ENCODE measurements around the gene TMEM97. TPM values are rescaled to one million over a fixed set of nuclear protein-coding genes. Genes with fewer than 3 reads are reported as not detected.
A peak's percentile ranks its signal among the peaks of the same experiment; 100 is the strongest.
"Not testable (repeated sequence)": the region's sequence is repeated elsewhere in the genome, so short reads cannot be mapped to it uniquely, and the experiment has no call there.

TMEM97 gene
- total RNA-seq, 3 donors from 2014 or later = 41.3 to 55.1 (median 44.8) TPM

DNA sequence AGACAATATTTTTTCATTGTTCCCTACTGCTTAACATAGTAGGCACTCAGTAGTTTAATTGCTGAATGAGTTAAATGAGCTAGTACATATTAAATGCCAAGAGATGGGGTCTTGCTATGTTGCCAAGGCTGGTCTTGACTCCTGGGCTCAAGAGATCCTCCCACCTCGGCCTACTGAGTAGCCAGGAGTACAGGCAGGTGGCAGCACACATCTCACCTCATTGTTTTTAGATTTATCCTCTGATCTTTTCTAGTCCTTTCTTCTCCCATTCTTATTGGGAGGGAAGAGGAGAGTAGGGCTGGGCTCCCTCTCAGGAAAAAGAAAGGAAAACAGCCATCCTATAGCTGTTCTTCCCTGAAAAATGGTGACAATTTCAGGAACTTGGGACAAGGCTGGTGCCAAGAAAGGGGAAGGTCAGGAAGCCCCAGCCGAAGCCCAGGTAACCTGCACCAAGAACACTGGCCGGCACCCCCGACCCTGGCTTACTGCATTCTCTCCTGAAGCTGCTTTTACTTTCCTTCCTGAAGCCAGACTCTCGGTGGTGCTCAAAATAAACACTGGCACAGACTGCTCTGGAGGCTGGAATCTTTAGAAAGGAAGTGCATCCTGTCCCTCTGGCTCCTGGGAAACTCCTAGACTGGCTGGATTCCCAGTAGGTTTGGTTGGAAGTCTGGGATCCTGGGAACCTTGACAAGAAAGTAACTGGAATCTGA lies 19.2 kb downstream of the TMEM97 start:
- peaks cover 14% of the 10 kb centered on the region for H3K36me3 Mint-ChIP-seq (ENCODE audit: insufficient read depth)
- ATAC-seq (no peak), DNase-seq (no peak)
- no peaks in the 10 kb centered on the region for H3K9me3 Mint-ChIP-seq
- H3K4me3 Mint-ChIP-seq = peak overlapping the region; percentile 96
- no peaks in the 10 kb centered on the region for H3K27me3 Mint-ChIP-seq (ENCODE audit: low read depth)
- H3K4me1 Mint-ChIP-seq (ENCODE audit: low read depth) = peaks cover 39% of the 10 kb centered on the region

DNA sequence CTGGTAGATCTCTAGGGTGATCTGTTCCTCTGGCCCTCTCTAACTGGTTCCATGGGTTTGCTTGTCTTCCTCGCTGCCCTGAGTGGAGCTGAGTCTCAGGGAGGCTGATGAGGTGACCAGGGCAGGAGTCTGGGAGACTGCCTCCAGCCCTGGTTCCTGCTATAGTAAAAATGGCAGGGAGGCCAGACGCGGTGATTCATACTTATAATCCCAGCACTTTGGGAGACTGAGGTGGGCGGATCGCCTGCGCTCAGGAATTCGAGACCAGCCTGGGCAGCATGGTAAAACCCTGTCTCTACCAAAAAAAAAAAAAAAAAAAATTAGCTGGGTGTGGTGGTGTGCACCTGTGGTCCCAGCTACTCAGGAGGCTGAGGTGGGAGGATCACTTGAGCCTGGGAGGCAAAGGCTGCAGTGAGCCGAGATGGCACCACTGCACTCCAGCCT lies 19.8 kb downstream of the TMEM97 start:
- not testable (repeated sequence) for DNase-seq; H3K9me3 Mint-ChIP-seq; H3K4me3 Mint-ChIP-seq; H3K27me3 Mint-ChIP-seq (ENCODE audit: low read depth); ATAC-seq
- H3K4me1 Mint-ChIP-seq (ENCODE audit: low read depth) = peaks cover 38% of the 10 kb centered on the region
- peaks cover 17% of the 10 kb centered on the region for H3K36me3 Mint-ChIP-seq (ENCODE audit: insufficient read depth)

DNA sequence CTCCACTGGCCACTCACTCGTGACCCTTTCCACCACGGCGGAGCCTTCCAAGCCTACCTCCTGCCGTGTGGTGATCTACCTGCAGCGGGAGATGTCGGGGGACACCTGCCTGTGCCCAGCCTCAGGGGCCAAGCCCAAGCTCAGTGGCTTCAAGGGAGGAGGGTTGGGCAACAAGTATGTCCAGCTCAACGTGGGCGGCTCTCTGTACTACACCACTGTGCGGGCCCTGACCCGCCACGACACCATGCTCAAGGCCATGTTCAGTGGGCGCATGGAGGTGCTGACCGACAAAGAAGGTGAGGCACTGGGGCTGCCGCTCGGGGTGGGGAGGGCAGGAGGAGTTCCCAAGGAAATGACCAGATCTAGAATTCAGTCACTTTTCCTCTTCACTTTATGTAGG lies 20.4 kb downstream of the TMEM97 start:
- Mint-ChIP-seq H3K27me3 (ENCODE audit: low read depth) (no peaks in the 10 kb centered on the region), H3K9me3 (no peaks in the 10 kb centered on the region), H3K36me3 (ENCODE audit: insufficient read depth) (peaks cover 22% of the 10 kb centered on the region), H3K4me1 (ENCODE audit: low read depth) (peaks cover 31% of the 10 kb centered on the region), H3K4me3 (no peak overlapping the region)
- ATAC-seq (no peak), DNase-seq (no peak)

DNA sequence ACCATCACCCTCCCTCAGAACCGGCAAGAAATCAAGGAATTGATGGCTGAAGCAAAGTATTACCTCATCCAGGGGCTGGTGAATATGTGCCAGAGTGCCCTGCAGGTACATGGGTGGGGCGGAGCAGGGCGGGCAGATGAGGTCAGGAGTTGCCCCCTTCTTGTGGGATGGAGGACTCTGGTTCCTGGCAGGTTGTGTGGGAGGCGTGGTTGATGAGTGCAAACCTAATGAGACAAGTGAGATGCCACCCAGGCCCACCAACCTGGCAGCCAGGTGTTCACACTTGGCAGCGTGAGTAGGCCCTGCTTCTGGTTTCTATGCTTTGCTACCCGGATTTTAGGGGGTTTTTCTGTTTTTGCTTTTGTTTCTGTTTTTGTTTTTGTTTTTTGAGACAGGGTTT lies 21.4 kb downstream of the TMEM97 start:
- no peaks in the 10 kb centered on the region for H3K9me3 Mint-ChIP-seq
- ATAC-seq (no peak), DNase-seq (no peak)
- no peak overlapping the region for H3K4me3 Mint-ChIP-seq
- H3K27me3 Mint-ChIP-seq (ENCODE audit: low read depth) = no peaks in the 10 kb centered on the region
- peaks cover 25% of the 10 kb centered on the region for H3K4me1 Mint-ChIP-seq (ENCODE audit: low read depth)
- peaks cover 22% of the 10 kb centered on the region for H3K36me3 Mint-ChIP-seq (ENCODE audit: insufficient read depth)

DNA sequence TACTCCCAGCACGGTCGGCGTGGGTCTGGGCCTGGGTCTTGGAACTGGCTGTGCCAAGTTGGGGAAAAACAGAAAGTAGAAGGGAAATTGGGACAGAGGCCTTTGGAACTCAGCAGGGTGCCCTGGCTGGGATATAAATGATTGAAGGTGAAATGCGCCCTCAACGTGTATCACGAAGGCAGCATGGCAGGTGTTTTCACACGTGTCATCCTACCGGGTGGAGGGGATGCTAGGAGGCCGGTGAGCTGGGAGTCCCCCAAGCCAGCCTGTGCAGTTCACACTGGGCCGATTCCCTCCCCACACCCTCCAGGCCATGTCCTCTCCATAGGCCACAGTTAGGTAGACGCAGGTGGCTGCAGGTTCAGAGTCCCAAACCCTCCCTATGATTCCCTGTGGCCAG lies 22.5 kb downstream of the TMEM97 start:
- Mint-ChIP-seq H3K36me3 (ENCODE audit: insufficient read depth) (peaks cover 25% of the 10 kb centered on the region), H3K4me3 (no peak overlapping the region), H3K9me3 (no peaks in the 10 kb centered on the region), H3K27me3 (ENCODE audit: low read depth) (no peaks in the 10 kb centered on the region), H3K4me1 (ENCODE audit: low read depth) (peaks cover 20% of the 10 kb centered on the region)
- ATAC-seq (no peak), DNase-seq (no peak)

DNA sequence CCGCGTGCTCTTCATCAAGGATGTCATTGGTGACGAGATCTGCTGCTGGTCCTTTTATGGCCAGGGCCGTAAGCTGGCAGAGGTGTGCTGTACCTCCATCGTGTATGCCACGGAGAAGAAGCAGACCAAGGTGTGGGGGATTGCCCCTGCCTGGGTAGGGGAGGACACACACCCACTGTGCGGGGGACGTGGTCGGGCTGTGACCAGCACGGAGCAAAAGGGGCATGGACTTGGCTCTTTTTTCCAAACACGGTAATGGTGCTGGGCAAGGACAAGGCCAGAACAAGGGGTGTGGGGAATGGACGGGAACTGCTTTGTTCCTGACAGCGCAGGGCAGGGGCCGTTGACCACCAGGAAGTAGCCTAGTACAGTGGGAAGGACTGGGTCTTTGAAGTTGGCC lies 23.3 kb downstream of the TMEM97 start:
- Mint-ChIP-seq H3K9me3 (no peaks in the 10 kb centered on the region), H3K36me3 (ENCODE audit: insufficient read depth) (peaks cover 29% of the 10 kb centered on the region), H3K4me3 (no peak overlapping the region), H3K27me3 (ENCODE audit: low read depth) (no peaks in the 10 kb centered on the region), H3K4me1 (ENCODE audit: low read depth) (peaks cover 12% of the 10 kb centered on the region)
- no peak for ATAC-seq
- no peak for DNase-seq

DNA sequence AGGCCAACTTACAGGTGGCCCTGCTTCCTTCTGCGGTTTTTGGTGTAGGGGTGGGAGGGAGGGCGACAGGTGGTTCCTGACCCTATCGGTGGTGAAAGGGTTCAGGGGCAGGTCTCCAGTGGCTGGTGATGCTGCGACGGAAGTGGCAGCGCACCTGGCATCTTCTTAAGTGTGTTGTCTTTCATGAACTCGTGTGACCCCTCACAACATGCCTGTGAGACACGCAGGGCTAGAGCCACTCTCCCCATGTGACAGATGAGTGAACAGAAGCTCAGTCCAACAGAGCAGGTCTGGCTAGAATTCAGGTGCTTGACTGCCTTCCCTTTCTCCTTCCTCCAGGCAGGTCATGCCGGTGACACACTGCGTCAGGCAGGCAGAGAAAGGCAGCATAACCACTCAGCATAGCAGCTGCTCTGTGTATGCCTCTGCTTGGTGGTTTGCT lies 24.5 kb downstream of the TMEM97 start:
- no peak for DNase-seq
- Mint-ChIP-seq H3K4me3 (no peak overlapping the region), H3K27me3 (ENCODE audit: low read depth) (no peaks in the 10 kb centered on the region), H3K36me3 (ENCODE audit: insufficient read depth) (peaks cover 37% of the 10 kb centered on the region), H3K9me3 (no peaks in the 10 kb centered on the region), H3K4me1 (ENCODE audit: low read depth) (peaks cover 4% of the 10 kb centered on the region)
- ATAC-seq = no peak

DNA sequence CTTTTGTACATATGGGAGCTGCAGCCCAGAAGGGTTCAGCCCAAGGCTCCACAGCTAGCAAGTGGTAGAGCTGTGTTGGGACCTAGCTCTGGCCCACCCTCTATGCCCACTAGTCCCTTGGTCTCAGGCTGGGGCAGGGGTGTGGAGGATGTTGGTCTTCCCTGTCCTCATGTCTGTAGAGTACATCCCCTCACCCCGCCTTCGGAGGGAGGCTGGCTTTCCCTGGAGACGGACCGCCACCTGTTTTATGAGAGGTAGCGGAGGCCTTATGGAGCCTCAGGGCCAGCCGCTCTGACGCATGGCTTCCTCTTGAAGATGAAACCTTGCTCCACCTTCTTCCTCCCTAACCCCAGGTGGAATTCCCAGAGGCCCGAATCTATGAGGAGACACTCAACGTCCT lies 25.0 kb downstream of the TMEM97 start:
- no peak for ATAC-seq
- no peaks in the 10 kb centered on the region for H3K9me3 Mint-ChIP-seq

DNA sequence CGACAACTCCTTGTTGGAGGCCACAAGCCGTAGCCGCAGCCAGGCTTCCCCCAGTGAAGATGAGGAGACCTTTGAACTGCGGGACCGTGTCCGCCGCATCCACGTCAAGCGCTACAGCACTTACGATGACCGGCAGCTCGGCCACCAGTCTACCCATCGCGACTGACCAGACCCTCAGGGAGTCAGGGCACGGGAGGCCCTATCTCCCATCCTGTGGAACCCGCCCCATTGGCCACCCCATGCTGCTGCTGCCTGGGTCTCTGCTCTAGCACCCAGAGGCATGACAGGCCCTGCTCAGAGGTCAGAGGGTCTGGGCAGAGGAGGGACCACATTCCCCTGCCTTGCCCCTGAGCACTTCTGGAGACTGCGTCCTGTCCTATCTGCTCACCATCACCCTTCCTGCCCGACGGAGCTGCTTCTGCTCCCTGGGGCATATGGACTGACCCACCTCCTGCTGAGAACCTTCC lies 25.5 kb downstream of the TMEM97 start:
- Mint-ChIP-seq H3K9me3 (no peaks in the 10 kb centered on the region), H3K4me3 (no peak overlapping the region), H3K4me1 (ENCODE audit: low read depth) (no peaks in the 10 kb centered on the region), H3K36me3 (ENCODE audit: insufficient read depth) (peaks cover 35% of the 10 kb centered on the region), H3K27me3 (ENCODE audit: low read depth) (no peaks in the 10 kb centered on the region)
- no peak for ATAC-seq
- no peak for DNase-seq

More for the DNA sequence above, 25.0 kb downstream of the TMEM97 start:
- DNase-seq = no peak
- no peak overlapping the region for H3K4me3 Mint-ChIP-seq
- H3K4me1 Mint-ChIP-seq (ENCODE audit: low read depth) = peaks cover 2% of the 10 kb centered on the region
- H3K27me3 Mint-ChIP-seq (ENCODE audit: low read depth) = no peaks in the 10 kb centered on the region
- peaks cover 37% of the 10 kb centered on the region for H3K36me3 Mint-ChIP-seq (ENCODE audit: insufficient read depth)

DNA sequence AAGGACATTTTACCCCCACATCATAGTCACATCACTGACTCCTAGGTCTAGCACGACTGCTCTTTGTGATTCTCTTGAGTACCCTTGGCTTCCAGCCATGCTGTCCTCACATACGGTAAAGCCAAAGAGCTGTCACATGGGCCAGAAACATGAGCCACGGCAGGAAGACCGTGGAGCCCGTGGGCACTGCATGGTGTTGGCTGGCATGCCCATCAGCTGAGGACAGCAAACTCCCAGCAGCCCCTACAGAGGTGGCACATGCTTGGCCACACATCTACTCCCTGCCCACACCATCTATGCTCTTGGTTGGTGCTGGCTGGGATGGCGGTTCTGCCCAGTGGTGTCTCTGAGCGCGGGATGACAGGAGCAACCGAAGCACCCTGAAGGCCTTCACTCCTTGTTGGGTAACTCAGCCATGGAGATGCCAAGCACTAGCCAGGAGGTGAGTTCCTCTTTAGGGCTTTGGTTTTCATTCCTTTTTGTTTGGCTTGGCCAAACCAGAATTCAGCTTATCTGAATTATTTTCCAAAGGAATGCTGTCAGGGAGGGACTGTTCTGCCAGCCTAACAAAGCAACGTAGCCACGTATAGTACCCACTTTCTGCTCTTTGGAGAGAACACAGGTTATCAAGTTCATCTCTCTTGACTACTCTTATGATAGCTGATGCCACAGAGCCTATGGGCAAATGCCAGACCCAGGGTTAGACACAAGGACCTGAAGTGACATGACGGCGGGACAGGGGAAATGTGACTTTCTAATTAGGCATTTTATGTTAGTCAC lies 26.6 kb downstream of the TMEM97 start:
- no peak overlapping the region for H3K4me3 Mint-ChIP-seq
- ATAC-seq (no peak), DNase-seq (no peak)
- no peaks in the 10 kb centered on the region for H3K27me3 Mint-ChIP-seq (ENCODE audit: low read depth)
- no peaks in the 10 kb centered on the region for H3K9me3 Mint-ChIP-seq
- H3K36me3 Mint-ChIP-seq (ENCODE audit: insufficient read depth) = peaks cover 37% of the 10 kb centered on the region
- no peaks in the 10 kb centered on the region for H3K4me1 Mint-ChIP-seq (ENCODE audit: low read depth)

DNA sequence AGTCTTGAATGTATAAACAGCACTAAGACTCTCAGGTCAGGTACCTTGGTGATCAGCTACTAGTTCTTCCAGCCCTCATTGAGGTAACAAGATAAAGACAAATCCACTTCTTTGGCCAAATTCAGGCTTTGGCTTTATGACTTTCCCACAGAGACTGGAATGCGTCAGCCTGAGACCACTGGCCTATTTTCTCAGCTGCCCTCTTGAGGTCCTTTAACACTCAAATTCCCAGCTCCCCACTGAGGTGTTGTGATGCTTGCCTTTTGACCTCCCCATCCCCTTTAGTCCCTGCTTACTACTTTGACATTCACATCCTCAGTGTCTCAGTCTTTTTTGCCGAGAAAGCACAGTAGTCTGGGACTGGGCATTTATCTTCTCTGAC lies 27.2 kb downstream of the TMEM97 start:
- Mint-ChIP-seq H3K9me3 (no peaks in the 10 kb centered on the region), H3K4me3 (no peak overlapping the region), H3K36me3 (ENCODE audit: insufficient read depth) (peaks cover 42% of the 10 kb centered on the region), H3K4me1 (ENCODE audit: low read depth) (no peaks in the 10 kb centered on the region), H3K27me3 (ENCODE audit: low read depth) (no peaks in the 10 kb centered on the region)
- no peak for ATAC-seq
- no peak for DNase-seq

DNA sequence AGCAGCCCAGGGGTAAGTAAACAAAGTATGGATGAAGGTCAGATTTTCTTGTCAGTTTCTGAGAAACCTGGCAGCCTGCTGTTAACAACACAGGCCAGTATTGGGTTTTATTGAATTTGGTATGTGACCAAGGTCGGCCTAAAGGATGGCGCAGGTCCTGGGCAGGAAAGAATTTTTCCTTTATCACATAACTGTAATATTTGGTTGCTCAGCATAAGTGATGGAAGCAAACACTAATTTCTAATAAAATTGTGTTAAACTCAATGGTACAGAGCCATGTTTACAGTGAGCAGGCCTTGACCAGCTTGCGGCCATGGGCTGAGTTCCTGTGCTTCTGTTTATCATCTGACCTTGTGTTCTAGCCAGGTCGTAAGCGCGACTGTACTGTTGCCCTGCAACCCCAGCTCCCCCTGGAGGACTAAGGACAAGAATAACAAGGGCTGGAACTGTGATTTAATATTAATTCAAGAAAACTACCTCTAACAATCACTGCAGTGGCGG lies 27.8 kb downstream of the TMEM97 start:
- no peaks in the 10 kb centered on the region for H3K27me3 Mint-ChIP-seq (ENCODE audit: low read depth)
- H3K36me3 Mint-ChIP-seq (ENCODE audit: insufficient read depth) = peaks cover 44% of the 10 kb centered on the region
- DNase-seq = no peak
- ATAC-seq = no peak
- no peaks in the 10 kb centered on the region for H3K4me1 Mint-ChIP-seq (ENCODE audit: low read depth)
- H3K4me3 Mint-ChIP-seq = no peak overlapping the region
- H3K9me3 Mint-ChIP-seq = no peaks in the 10 kb centered on the region

DNA sequence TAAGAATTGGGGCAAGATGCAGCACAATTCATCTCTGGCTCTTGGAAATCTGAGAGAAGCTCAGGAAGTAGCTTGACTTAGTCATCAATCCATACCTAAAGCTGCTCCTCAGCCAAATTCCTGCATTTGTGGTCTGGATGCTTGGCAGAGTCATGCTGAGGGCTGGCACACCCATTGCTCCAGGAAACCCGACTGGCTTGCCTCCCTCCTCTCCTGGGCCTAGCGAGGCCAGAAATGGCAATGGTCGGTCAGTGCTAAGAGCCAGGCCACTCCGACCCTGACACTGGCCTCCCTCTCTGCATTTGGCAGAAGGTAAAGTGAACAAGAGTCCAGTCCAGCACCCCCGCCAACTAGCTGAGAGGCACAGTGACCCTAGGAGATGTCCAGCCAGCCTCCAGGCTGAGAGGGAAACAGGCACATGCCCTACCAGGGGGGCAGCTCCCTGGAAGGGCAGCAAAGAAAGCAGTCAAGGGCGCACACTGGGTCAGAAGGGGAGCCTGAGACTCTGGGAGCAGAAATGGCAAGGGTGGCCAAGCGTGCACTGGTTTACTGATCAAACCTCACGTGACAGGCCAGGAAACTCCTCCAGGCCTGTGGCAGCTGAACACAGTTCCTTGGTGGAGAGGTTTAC lies 28.4 kb downstream of the TMEM97 start:
- Mint-ChIP-seq H3K4me3 (no peak overlapping the region), H3K27me3 (ENCODE audit: low read depth) (no peaks in the 10 kb centered on the region), H3K36me3 (ENCODE audit: insufficient read depth) (peaks cover 43% of the 10 kb centered on the region), H3K4me1 (ENCODE audit: low read depth) (no peaks in the 10 kb centered on the region), H3K9me3 (no peaks in the 10 kb centered on the region)
- ATAC-seq (no peak), DNase-seq (no peak)

DNA sequence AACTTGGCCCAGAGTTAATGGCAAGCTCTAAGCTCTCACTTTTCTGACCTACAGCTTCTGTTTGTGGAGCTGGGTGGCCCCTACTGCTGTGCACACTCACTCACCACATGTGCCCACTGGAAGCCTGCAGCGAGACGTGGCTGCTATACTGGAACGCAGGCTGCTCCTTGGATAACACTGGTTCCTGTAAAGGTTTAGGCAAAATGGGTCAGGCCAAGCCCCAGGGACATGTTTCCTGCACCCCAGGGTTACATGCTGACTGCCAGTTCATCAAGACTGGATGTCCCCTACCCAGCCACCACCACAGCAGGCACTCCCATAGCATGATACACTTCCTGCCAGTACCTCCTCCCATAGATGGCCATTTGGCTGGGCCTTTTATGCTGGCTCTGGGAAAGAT lies 30.0 kb downstream of the TMEM97 start:
- no peak for DNase-seq
- H3K36me3 Mint-ChIP-seq (ENCODE audit: insufficient read depth) = peaks cover 42% of the 10 kb centered on the region
- H3K4me3 Mint-ChIP-seq = no peak overlapping the region
- H3K27me3 Mint-ChIP-seq (ENCODE audit: low read depth) = no peaks in the 10 kb centered on the region
- H3K9me3 Mint-ChIP-seq = no peaks in the 10 kb centered on the region
- ATAC-seq = no peak
- no peaks in the 10 kb centered on the region for H3K4me1 Mint-ChIP-seq (ENCODE audit: low read depth)
